HepG2 (cell line): ENCODE measurements around the gene C5orf15. TPM values are rescaled to one million over a fixed set of nuclear protein-coding genes. Genes with fewer than 3 reads are reported as not detected.

Experiments
- ATAC-seq: fragments of 200-7000 bp; cut with Tn5 transposase; 3 replicates; pipeline ENCODE4 v1.9.1; 2020; ENCODE audit warnings: mild to moderate bottlenecking, moderate library complexity
- BruUV-seq: library from RNA; stranded (reverse); fragments of 400-500 nt; replicated peaks from 2 replicates; lab custom pipeline; 2021; lab: Mats Ljungman, UMichigan
- CTCF ChIA-PET: fragments of 300-600 bp; formaldehyde crosslinking; extraction: SDS; loops from one replicate; lab custom pipeline; 2021; ENCODE audit warnings: low total read pairs, inconsistent platforms, low intra/inter-chr PET ratio; lab: Yijun Ruan, JAX
- POLR2A ChIA-PET: fragments of 350-600 bp; sonication (Branson Sonifier 250); formaldehyde crosslinking; loops from one replicate; lab custom pipeline; 2020; ENCODE audit warnings: antibody characterized with exemption, inconsistent platforms; lab: Yijun Ruan, JAX
- DNase-seq: peaks from one replicate; pipeline ENCODE4 v3.0.0-alpha.2; 2015; ENCODE audit warnings: low spot score
- FAIRE-seq: peaks from 3 replicates; lab custom pipeline; 2011; peaks lifted over from hg19 to GRCh38; lab: Jason Lieb, UNC
- H2AFZ ChIP-seq: one replicate; pipeline ENCODE4 v1.6.1; 2011; ENCODE audit warnings: low read length, inconsistent platforms
- H3K27ac ChIP-seq: fragments of 300-600 bp; 3 replicates; pipeline ENCODE4 v1.8.0; 2011; ENCODE audit warnings: mixed run types, mild to moderate bottlenecking, mixed read lengths, low read length, inconsistent platforms; ENCODE audit not compliant: insufficient read depth; ENCODE audit errors: extremely low read length
- H3K27me3 ChIP-seq, 2 experiments: fragments of 200-600 bp in 1 of 2; 2 replicates in 1 of 2; 3 replicates in 1 of 2; pipeline versions ENCODE4 v1.6.0 to v1.8.0; 2011; ENCODE audit warnings: low read length in 2 of 2, mild to moderate bottlenecking in 2 of 2, moderate library complexity in 2 of 2, inconsistent platforms in 1 of 2; ENCODE audit not compliant: insufficient read depth in 2 of 2, control insufficient read depth in 1 of 2
- H3K36me3 ChIP-seq, 2 experiments: fragments of 200-600 bp in 1 of 2; replicated peaks in 1 of 2; 2 replicates in 1 of 2; 3 replicates in 1 of 2; pipeline versions ENCODE4 v1.5.1 to v1.8.0; 2011; ENCODE audit warnings: low read length in 2 of 2, inconsistent platforms in 1 of 2; ENCODE audit not compliant: insufficient read depth in 2 of 2, control insufficient read depth in 1 of 2
- H3K4me1 ChIP-seq: 2 replicates; pipeline ENCODE4 v1.5.1; 2012; ENCODE audit warnings: low read length, inconsistent platforms; ENCODE audit not compliant: insufficient read depth
- H3K4me2 ChIP-seq: 2 replicates; pipeline ENCODE4 v1.6.0; 2011; ENCODE audit warnings: low read depth, low read length, inconsistent platforms
- H3K4me3 ChIP-seq, 3 experiments: fragments of 200-600 bp in 1 of 3; sonication (generic), shearing (Covaris generic) in 1 of 3; replicated peaks in 1 of 3; 2 replicates each; pipeline ENCODE4 v1.5.1; 2011 to 2016; ENCODE audit warnings: low read length in 3 of 3, inconsistent platforms in 2 of 3, low read depth in 2 of 3, mild to moderate bottlenecking in 2 of 3, control low read depth in 1 of 3, mixed read lengths in 1 of 3; ENCODE audit not compliant: insufficient read depth in 1 of 3
- H3K79me2 ChIP-seq: one replicate; pipeline ENCODE4 v1.6.1; 2011; ENCODE audit warnings: low read length, inconsistent platforms; ENCODE audit not compliant: insufficient read depth
- H3K9ac ChIP-seq: 2 replicates; pipeline ENCODE4 v1.6.0; 2011; ENCODE audit warnings: mild to moderate bottlenecking, low read depth, low read length, inconsistent platforms; ENCODE audit not compliant: insufficient read depth
- H3K9me3 ChIP-seq: 2 replicates; pipeline ENCODE4 v1.5.1; 2012; ENCODE audit warnings: mild to moderate bottlenecking, low read length
- H4K20me1 ChIP-seq: 2 replicates; pipeline ENCODE4 v1.6.0; 2011; ENCODE audit warnings: inconsistent platforms, mild to moderate bottlenecking, low read length, moderate library complexity; ENCODE audit not compliant: insufficient read depth
- KDM5A ChIP-seq: fragments of 200-600 bp; sonication (generic); IDR thresholded peaks from 2 replicates; pipeline ENCODE4 v1.7.0; 2018; ENCODE audit warnings: antibody characterized with exemption, mild to moderate bottlenecking, low read length, borderline replicate concordance
- POLR2AphosphoS2 ChIP-seq: IDR thresholded peaks from 2 replicates; pipeline ENCODE4 v1.6.1; 2011; ENCODE audit warnings: low read depth, low read length, improper control_type of control experiment
- RBAK ChIP-seq: sonication (generic); formaldehyde crosslinking; IDR thresholded peaks from 2 replicates; pipeline ENCODE4 v1.5.1; 2020; ENCODE audit warnings: mild to moderate bottlenecking, missing genetic modification reagents
- SP1 ChIP-seq, 2 experiments: fragments of 450-650 bp in 1 of 2; sonication (generic) in 1 of 2; formaldehyde crosslinking in 1 of 2; IDR thresholded peaks; 2 replicates each; pipeline versions ENCODE4 v1.4.0 to v1.6.1; 2016 to 2020; ENCODE audit warnings: missing genetic modification reagents in 1 of 2
- ZBTB7A ChIP-seq: sonication (generic); formaldehyde crosslinking; IDR thresholded peaks from 2 replicates; pipeline ENCODE4 v1.8.0; 2022; ENCODE audit warnings: mild to moderate bottlenecking, missing genetic modification reagents
- ZNF180 ChIP-seq: sonication (generic); formaldehyde crosslinking; IDR thresholded peaks from 2 replicates; pipeline ENCODE4 v1.4.0; 2020; ENCODE audit warnings: low read depth, missing genetic modification reagents, borderline replicate concordance
- ZNF557 ChIP-seq: sonication (generic); formaldehyde crosslinking; IDR thresholded peaks from 2 replicates; pipeline ENCODE4 v1.4.0; 2020; ENCODE audit warnings: missing genetic modification reagents
- ZNF562 ChIP-seq: sonication (generic); formaldehyde crosslinking; IDR thresholded peaks from 2 replicates; pipeline ENCODE4 v1.8.0; 2022; ENCODE audit warnings: missing genetic modification reagents, borderline replicate concordance
- ZNF605 ChIP-seq: sonication (generic); formaldehyde crosslinking; IDR thresholded peaks from 2 replicates; pipeline ENCODE4 v1.8.0; 2022; ENCODE audit warnings: mild to moderate bottlenecking, missing genetic modification reagents
- ZNF879 ChIP-seq: sonication (generic); formaldehyde crosslinking; IDR thresholded peaks from 2 replicates; pipeline ENCODE4 v1.8.1; 2023; ENCODE audit warnings: missing genetic modification reagents
- WGBS: methylation state at CpG from one replicate; pipeline ENCODE4 v1.1.6; 2017; ENCODE audit warnings: low lambda C conversion rate; 5-methylcytosine and 5-hydroxymethylcytosine counted together
- in situ Hi-C: cut with HindIII; loops from 2 replicates; pipeline ENCODE4 v1.10.0; 2017; ENCODE audit warnings: low pct_unique_long_range_greater_than_20kb; ENCODE audit not compliant: extremely low pct_ligation_motif_present
- intact Hi-C: fragments of 100-400 bp; cut with micrococcal nuclease; formaldehyde crosslinking; loops from one replicate; pipeline ENCODE4 v1.10.0; 2022; ENCODE audit not compliant: unreplicated experiment
- polyA plus RNA-seq, 8 experiments: library from polyadenylated mRNA; depleted of rRNA in 3 of 8; stranded (reverse) in 7 of 8; unstranded in 1 of 8; fragments of >200 nt; fragmentation: Illumina TruSeq in 4 of 8; extraction: Trizol in 4 of 8; gene quantifications; 2 replicates each; pipeline versions ENCODE4 v1.2.1 to v1.2.3, GENCODE V29; 2011 to 2016; ENCODE audit warnings: low read depth in 4 of 8, missing spikeins in 1 of 8, mixed read lengths in 1 of 8; ENCODE audit not compliant: insufficient read depth in 1 of 8
- total RNA-seq, 5 experiments: library from RNA; depleted of rRNA; stranded (reverse); fragments of >200 nt; fragmentation: Illumina TruSeq; extraction: Trizol; gene quantifications; 2 replicates each; pipeline ENCODE4 v1.2.3, GENCODE V29; 2016; ENCODE audit warnings: low read depth in 1 of 5
- TF ChIP-seq, protein P1 (sequence below): sonication (generic); formaldehyde crosslinking; IDR thresholded peaks from 2 replicates; pipeline ENCODE4 v1.5.1; 2020; ENCODE audit warnings: missing genetic modification reagents, mild to moderate bottlenecking, borderline replicate concordance
- TF ChIP-seq, protein P2 (sequence below): sonication (generic); formaldehyde crosslinking; IDR thresholded peaks from 2 replicates; pipeline ENCODE4 v1.5.0; 2020; ENCODE audit warnings: mild to moderate bottlenecking, missing genetic modification reagents

C5orf15 gene
- total and polyA plus RNA-seq, 2 of the 13 experiments (the other 11 are each of a cell fraction or from before 2014, with no cell fraction given) = 58.5 to 82.7 TPM

DNA sequence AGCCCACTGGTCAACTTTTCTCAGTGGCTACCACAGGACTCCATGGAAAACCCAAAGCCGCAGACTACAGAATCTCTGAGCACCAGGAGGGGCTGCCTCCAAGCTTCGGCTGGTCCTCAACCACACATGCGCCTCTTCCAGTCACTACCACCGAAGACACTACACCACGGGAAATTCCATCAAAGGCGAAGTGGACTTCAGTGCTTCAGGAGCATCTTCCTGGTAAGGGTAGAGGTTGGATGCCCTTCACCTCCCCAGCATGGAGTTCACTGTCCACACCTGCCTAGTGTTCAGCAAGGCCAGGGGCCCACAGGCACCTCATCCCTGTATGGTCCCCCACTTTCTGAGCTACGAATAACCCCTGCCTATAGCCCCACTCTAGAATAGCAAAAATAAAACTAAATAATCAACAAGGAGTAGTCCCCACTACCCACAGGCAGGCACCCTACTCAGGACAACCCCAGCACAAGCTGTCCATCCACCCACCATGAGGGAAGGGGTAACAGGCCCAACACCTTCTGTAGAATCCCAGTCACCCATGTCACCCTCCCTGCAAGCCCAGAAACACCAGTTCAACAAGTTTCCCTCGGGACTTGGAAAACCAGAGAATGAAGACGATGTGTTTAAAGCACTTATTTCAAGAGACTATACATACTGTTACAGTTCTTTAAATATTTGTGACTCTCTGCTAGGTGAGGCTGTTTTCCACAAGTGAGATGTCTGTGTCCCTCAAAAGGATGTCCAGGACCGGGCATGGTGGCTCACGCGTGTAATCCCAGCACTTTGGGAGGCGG lies 33.7 kb upstream of the C5orf15 start:
- in situ Hi-C loops = no loop called here
- FAIRE-seq = no peak
- H4K20me1 ChIP-seq = peaks cover 46% of the 10 kb centered on the region

DNA sequence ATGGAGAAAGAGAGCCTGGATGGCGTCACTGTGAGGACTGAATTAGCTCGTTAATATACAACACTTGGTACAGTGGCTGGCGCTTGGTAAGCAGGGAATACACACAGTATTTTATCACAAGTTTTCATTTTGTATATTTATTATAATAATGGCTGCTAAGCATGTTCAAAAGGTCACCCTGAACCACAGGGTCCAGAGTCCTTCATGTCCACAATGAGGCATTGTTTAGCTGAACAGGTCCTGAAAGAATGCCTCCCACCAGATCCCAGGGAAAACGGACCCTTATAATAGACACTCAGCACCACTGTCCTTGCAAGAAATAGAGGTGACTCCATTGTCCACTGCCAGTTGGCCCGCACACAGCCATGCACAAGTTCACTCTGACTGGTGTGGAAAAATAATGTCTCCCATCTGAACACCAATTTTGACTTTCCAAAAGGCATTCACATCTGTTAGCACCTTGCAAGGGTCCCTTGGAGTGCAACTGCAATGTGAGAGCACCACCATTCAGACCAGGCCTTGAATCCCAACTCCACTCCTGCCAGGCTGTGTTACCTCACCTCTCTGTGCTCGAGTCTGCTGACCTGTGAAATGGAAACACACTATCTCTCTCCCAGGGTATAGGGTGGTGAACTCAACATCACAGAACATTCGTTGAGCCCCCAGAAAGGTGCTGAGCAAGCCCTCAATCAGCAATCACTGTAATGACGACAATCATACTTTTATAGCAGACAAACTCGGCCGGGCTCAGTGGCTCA lies 32.5 kb upstream of the C5orf15 start:
- Histone ChIP-seq H3K4me3 (peak overlapping the region; percentile 18 to 96 (median 32); a peak in 5 of 6 replicates), H3K36me3 (peaks cover 3 to 6% of the 10 kb centered on the region in 2 experiments; a peak in 2 of 5 replicates), H3K9ac (peak overlapping the region; percentile 97), H3K27me3 (no peaks in the 10 kb centered on the region; a peak in 1 of 5 replicates), H3K79me2 (peaks cover 96% of the 10 kb centered on the region), H3K4me2 (peak overlapping the region; percentile 99), H2AFZ (no peak overlapping the region), H3K27ac (peak overlapping the region; percentile 78), H4K20me1 (peaks cover 58% of the 10 kb centered on the region), H3K9me3 (no peaks in the 10 kb centered on the region), H3K4me1 (peaks cover 78% of the 10 kb centered on the region)
- ATAC-seq (peak; percentile 12), FAIRE-seq (no peak), DNase-seq (peak; percentile 85)
- WGBS = 38% methylated on average over 8 of the region's 10 CpGs
- in situ Hi-C loops (no loop called here), intact Hi-C loops (no loop called here)
- BruUV-seq = no TSS peak
- POLR2A ChIA-PET = interaction anchor here (0.8 to 7.4 kb wide), 6 partner anchors 14 to 39 kb away, joined by 3 to 94 read pairs (median 4); partner anchors contain the start of gene C5orf15
- CTCF ChIA-PET = no interaction called here
- TF ChIP-seq SP1 (IDR thresholded peaks at IDR 0.05) (no peak), SP1 (CRISPR knock-in tag; IDR thresholded peaks at IDR 0.05) (no peak), ZNF180 (CRISPR knock-in tag) (no peak), POLR2AphosphoS2 (no peak), ZNF557 (CRISPR knock-in tag) (no peak), ZNF879 (no peak), ZBTB7A (CRISPR knock-in tag) (no peak), RBAK (CRISPR knock-in tag) (no peak)
- TF ChIP-seq, protein P1, sequence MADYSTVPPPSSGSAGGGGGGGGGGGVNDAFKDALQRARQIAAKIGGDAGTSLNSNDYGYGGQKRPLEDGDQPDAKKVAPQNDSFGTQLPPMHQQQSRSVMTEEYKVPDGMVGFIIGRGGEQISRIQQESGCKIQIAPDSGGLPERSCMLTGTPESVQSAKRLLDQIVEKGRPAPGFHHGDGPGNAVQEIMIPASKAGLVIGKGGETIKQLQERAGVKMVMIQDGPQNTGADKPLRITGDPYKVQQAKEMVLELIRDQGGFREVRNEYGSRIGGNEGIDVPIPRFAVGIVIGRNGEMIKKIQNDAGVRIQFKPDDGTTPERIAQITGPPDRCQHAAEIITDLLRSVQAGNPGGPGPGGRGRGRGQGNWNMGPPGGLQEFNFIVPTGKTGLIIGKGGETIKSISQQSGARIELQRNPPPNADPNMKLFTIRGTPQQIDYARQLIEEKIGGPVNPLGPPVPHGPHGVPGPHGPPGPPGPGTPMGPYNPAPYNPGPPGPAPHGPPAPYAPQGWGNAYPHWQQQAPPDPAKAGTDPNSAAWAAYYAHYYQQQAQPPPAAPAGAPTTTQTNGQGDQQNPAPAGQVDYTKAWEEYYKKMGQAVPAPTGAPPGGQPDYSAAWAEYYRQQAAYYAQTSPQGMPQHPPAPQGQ = no peak
- TF ChIP-seq, protein P2, sequence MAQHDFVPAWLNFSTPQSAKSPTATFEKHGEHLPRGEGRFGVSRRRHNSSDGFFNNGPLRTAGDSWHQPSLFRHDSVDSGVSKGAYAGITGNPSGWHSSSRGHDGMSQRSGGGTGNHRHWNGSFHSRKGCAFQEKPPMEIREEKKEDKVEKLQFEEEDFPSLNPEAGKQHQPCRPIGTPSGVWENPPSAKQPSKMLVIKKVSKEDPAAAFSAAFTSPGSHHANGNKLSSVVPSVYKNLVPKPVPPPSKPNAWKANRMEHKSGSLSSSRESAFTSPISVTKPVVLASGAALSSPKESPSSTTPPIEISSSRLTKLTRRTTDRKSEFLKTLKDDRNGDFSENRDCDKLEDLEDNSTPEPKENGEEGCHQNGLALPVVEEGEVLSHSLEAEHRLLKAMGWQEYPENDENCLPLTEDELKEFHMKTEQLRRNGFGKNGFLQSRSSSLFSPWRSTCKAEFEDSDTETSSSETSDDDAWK (CRISPR knock-in tag) = no peak

More for the DNA sequence above, 33.7 kb upstream of the C5orf15 start:
- Histone ChIP-seq H3K27me3 (no peaks in the 10 kb centered on the region; a peak in 1 of 5 replicates), H3K36me3 (peaks cover 3 to 6% of the 10 kb centered on the region in 2 experiments; a peak in 2 of 5 replicates), H3K9ac (peak overlapping the region; percentile 97), H2AFZ (no peak overlapping the region), H3K4me3 (peak overlapping the region; percentile 92 to 96 (median 96)), H3K4me1 (peaks cover 72% of the 10 kb centered on the region), H3K4me2 (peak overlapping the region; percentile 99), H3K27ac (peak overlapping the region; percentile 78), H3K79me2 (peaks cover 85% of the 10 kb centered on the region), H3K9me3 (no peaks in the 10 kb centered on the region)
- ATAC-seq (no peak), DNase-seq (no peak)
- TF ChIP-seq ZNF562 (no peak), KDM5A (0 out of 2 replicates have a peak, but pooled peaks have one; percentile 3), ZNF605 (CRISPR knock-in tag) (0 out of 2 replicates have a peak, but pooled peaks have one; percentile 28)
- intact Hi-C loops = no loop called here
- CTCF ChIA-PET = no interaction called here
- BruUV-seq = no TSS peak
- WGBS = 63% methylated on average over 11 of the region's 13 CpGs
- POLR2A ChIA-PET = interaction anchor here (4.1 to 7.4 kb wide), 4 partner anchors 17 to 33 kb away, joined by 35 to 192 read pairs (median 74); partner anchors contain the start of gene C5orf15
